HG03060 (cell line): ENCODE measurements around the gene AKR1C3.
"Not testable (repeated sequence)": the region's sequence is repeated elsewhere in the genome, so short reads cannot be mapped to it uniquely, and the experiment has no call there.

Experiments used
- ATAC-seq: cut with Tn5 transposase; IDR thresholded peaks from one replicate; pipeline ENCODE4 v1.9.1; 2021; ENCODE audit warnings: low read depth, moderate number of reproducible peaks; ENCODE audit not compliant: unreplicated experiment

Gene AKR1C3

DNA sequence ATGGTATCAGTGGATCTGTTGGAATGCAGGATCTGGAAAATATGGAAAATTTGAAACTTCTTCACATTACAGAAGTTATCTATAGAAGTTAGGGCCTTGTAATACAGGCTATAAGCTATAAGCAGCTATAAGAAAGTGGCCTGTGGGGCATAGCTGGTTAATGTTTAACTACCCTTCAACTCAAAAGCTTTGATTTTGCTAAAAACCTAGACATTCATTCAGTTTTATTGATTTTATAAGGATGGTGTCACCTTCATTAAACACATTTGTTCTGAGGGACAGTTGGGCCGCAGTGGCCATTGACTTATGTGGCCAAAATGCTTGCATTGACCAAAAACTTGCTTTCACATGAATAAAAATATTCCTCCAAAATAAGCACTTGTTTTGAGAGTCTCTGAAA is 13.1 kb upstream of the AKR1C3 start:
- ATAC-seq: no peak

DNA sequence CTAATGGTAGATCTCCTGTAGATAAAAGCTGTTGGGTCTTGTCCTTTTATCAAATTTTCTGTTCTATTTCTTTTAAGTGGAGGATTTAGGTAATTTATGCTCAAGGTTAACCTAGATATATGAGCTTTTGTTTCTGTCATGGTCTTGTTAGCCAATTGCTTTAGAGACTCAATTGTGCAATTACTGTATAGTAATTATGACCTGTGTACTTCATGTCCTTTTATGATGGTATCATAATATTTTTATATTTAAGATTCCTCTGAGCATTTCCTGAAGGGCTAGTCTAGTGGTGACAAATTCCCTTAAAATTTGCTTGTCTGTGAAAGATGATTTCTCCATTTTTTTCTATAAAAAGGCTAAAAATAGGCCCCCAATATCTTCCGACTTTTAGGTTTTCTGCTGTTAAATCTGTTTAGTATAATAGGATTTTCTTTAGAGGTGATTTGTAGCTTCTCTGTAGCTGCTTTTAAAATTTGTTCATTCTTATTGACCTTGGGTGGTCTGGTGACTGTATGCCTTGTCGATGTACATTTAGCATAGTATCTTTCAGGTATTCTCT is 5.4 kb upstream of the AKR1C3 start:
- ATAC-seq: no peak

DNA sequence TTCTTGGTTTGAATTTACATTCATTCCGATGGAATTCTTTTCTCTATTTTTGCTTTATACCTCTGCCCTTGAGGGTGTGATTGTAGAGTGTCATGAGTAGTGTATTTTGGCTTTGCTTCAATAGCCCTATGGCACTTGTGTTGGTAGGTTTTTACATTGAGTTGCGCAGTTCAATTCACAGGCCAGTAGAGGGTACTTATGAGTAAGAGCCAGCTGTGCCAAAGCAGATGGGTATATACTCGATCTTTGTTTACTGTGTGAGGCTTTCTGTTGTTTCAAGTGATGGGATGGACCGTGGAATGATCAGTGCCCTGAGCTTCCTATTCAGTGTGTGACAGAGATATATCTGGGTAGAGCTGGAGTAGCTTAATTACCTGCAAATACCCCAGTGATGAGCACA is 4.3 kb upstream of the AKR1C3 start:
- ATAC-seq: no peak

DNA sequence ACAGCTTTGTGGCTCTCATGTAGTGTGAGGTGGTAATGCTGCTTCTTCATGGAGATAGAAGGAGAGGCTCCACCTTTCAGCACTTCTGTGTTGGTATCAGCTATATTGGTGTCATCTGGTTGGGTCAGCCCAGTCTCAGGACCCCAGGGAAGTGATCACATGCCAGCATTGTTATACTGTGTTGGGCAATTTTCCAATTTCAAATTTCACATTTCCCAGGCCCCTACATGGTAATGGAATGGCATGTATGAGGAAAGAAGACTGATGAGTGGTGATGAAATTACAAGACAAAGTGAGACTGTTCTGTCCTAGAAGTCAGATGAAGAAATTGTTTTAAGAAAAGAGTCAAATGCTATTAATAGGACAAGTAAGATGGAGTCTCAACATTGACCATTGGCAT is 3.7 kb upstream of the AKR1C3 start:
- ATAC-seq: no peak

DNA sequence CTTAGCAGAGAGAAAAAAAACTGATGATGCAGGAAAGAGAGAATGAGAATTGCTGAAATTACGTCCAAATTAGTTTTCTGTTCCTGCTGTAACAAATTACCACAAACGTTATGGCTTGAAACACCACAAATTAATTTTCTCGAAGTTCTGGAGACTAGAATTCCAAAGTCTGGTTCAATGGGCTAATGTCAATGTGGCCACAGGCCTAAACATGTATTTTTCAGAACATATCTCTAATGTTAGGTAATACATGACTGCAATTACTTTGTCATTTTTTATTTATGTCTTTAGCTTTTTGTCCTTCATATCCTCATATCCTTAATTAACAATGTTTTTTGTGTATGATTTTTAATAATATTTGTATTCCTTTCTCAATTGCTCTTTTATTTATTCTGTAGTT is 3.0 kb upstream of the AKR1C3 start:
- ATAC-seq: no peak

DNA sequence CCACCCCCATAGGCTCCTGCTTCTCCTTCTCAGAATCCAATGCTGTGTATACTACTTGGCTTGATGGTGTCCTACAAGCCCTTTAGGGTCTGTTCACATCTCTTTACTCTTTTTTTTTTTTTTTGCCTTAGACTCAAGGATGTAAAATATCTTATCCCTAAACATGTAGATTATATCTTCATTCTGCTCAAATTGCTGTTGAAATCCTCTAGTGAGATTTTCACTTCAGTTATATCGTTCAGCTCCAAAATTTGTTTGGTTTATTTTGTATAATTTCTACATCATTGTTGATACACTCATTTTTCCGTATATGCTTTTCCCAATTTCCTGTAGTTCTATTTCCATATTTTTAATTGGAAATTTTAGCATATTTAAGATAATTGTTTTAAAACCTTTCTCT is 1.8 kb upstream of the AKR1C3 start:
- ATAC-seq: no peak

DNA sequence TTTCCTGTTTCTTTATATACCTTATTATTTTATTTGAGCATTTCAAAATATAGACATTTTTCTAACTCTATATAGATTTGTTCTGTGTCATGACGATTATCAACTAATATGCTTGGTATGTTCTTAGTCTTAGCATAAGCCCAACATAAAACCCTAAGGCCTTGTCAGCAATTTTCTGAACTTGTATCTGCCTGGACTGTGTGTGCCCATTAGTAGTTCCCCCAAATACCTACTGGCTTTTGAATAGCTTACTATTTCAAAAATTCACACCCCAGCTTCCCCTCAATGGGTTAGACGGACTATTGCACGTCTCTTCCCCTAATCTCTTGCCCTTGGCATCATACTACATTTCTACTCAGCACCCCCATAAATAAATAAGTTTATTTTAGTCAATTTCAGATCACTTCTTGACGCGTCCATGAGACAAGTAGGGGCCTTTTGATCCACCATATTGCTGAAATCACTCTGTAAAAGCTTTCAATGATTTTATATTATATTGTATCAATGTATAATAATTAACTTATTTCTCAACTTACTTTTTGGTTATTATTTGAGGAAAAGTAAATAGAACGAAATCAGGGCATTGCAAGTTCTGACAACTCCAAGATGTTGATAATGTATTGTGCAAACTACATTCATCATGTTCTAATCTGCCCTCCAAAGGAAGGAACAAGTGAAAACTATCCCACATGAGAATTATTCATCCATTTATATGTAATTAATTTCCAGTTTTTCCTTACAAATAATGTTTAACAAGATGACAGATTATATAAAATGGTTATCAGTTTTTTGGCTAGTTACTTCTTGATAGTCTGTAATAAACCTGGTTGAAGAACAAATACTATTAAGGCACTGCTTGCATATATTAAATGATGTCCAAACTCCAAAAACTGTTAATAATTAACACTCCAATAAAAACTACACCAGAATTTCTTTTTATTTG is 1.1 kb upstream of the AKR1C3 start:
- ATAC-seq: no peak

DNA sequence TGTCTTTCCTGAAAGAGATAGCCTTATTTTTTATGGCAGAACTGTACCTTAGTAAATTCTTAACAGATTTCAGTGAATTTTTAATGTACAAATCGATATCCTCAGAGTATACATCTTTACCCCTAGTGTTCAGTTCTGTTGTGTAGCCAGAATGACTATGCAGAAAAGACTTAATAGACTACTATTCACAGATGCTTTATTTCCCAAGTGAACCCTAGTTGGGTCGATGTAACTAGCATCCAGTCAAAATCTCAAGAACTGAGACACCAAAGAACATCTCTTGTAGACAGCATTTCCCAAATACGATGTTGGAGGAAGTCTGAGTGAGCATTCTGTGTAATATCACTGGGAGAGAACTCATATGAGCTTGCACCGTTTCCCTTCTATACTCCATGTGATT is 1.5 kb downstream of the AKR1C3 start:
- ATAC-seq: no peak

DNA sequence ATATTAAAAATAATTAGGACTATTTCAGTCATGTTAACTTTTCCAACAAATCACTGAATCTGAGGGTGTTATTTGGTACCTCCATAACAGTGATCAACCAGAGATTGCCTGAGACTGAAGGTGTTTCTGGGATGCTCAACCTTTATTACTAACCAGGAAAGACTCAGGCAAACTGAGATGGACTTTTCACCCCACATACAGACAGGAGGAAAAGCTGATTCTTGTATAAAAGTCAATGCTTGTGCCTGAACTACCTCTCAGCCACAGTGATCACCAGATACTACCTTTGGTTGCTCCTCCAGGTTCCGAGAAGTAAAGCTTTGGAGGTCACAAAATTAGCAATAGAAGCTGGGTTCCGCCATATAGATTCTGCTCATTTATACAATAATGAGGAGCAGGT is 1.9 kb downstream of the AKR1C3 start:
- no peak for ATAC-seq

DNA sequence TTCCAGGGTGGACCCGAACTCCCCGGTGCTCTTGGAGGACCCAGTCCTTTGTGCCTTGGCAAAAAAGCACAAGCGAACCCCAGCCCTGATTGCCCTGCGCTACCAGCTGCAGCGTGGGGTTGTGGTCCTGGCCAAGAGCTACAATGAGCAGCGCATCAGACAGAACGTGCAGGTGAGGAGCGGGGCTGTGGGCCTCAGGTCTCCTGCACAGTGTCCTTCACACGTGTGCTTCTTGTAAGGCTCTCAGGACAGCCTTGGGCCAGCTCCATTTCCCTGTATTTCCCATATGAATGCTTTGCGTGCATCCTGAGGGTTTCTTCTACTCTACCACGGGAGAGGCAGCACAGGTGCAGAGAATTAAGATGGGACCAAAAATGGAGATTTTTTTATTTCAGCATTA is 8.3 kb downstream of the AKR1C3 start:
- ATAC-seq: not testable (repeated sequence)

DNA sequence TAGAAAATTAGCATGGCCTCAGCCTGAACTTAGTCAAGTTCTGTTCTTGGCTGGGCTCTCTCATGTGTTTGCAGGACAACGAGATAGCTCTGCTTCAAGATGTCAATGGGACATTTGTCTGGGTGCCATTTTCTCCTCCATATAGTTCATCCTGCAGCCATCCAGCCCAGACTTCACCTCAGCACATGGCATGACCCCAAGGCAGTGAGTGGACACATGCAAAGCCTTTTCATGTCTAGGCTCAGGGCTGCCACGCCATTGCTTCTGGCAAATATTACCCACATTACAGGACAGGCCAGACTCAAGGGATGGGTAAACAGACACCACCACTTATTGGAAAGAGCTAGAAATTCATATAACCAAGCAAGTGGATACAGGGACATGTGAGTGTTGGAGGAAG is 9.3 kb downstream of the AKR1C3 start:
- no peak for ATAC-seq

DNA sequence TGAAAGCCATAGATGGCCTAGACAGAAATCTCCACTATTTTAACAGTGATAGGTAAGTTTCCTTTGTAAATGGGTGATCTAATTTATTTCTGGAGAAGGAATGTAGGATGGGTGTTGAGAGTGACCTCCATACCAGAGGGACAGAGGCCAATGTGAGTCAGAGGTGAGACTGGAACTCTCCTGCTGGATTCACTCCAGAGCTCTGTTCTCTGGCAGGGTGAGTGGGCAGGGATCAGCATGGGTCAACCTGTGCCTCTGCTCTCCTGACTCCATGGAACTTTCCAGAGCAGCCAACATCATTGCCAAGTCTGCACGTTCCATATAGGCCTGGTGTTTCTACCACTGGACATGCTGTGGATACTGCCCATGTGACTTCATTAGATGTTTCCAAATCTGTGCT is 11.4 kb downstream of the AKR1C3 start:
- no peak for ATAC-seq

DNA sequence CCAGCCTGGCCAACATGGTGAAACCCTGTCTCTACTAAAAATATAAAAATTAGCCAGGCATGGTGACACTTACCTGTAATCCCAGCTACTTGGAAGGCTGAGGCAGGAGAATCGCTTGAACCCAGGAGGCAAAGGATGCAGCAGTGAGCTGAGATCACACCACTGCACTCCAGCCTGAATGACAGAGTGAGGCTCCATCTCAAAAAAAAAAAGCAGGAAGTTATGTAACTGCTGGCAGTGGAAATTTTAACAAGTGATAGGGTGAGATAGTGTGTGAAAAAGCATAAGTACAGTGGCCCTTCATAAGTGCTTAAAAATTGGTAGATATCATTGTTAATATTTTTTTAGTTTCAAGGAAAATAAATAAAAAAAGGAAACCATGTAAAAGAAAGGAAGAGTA is 12.3 kb downstream of the AKR1C3 start:
- no peak for ATAC-seq

DNA sequence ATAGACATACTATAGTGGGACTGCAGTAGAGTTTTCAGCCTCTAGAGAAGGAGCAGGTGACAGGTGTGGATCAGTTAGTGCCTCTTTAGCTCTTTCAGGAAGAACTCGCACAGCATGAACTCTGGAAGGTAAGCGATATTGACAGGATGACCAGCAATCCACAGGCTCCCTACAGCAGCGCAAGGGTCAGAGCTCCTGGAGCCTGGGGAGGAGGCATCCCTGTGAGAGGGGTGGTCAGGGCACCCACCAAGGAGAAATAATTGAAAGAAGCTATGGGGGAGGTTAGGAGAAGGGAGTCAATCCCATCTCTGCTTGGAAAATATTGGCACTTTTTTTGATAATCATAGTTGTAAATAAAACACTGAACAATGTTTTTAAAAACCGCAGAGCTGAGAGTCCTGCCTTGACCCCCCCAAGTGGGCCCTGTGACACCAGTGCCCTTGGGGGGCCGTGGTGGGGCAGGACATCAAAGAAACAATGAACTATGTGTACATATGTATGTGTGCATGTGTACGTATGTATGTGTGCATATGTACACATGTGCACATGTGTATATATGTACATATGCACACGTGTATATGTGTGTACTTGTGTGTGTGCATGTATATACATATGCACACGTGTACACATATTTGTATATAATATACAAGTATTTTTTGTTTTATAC is 13.8 kb downstream of the AKR1C3 start:
- ATAC-seq: no peak

DNA sequence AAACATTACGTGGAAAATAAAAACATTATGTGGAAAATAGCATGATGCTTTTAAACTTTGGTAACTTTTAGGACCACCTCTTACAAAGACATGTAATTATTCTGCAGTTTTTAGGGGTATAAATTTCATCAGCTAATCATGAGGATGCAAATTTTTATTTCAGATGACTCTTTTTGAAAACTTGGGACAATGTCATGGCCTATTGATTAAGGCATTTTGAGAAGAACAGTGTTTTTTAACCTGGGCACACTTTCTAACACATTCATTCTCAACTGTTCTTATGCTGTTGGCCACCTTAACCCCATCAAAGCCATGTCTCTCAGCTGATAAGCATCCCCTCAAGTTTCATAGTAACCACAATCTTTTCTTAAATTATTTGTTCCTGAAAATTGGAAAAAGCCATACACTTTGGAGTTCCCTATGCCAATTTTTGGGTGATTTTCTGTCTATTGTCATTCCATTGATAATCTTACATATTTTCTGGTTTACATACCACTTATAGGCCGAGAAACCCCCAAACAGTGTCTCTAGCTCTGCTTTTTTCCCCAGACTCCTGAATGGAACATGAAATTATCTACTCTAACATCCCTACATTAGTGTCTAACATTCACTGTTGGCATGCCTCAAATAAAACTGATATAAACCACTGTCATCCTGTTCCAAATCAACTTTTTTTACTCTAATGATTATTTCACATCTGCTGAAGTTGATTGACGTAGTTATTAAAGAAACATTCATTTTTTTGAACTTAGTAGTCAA is 14.6 kb downstream of the AKR1C3 start:
- no peak for ATAC-seq

DNA sequence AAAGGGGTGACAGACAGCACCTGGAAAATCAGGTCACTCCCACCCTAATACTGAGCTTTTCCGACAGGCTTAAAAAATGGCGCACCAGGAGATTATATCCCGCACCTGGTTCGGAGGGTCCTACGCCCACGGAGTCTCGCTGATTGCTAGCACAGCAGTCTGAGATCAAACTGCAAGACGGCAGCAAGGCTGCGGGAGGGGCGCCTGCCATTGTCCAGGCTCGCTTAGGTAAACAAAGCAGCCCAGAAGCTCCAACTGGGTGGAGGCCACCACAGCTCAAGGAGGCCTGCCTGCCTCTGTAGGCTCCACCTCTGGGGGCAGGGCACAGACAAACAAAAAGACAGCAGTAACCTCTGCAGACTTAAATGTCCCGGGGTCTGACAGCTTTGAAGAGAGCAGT is 15.6 kb downstream of the AKR1C3 start:
- ATAC-seq: not testable (repeated sequence)

DNA sequence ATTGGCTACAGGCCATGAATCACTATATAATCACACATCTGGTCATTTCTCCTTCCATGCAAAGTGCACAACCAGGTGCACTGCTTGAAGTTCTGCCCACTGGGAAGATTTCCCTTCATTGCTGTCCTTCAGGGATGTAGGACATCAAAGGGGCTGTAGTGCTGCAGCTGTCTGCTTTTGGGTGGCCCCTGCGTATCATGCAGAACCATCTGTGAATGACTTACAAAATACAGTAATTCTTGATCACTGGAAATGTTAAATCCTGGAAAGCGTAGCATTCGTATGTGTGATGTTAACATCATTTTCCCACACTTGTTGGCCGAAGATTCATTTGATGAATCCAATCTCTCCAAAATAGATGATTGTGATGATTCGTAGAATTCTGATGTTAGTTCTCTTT is 22.4 kb downstream of the AKR1C3 start:
- no peak for ATAC-seq

DNA sequence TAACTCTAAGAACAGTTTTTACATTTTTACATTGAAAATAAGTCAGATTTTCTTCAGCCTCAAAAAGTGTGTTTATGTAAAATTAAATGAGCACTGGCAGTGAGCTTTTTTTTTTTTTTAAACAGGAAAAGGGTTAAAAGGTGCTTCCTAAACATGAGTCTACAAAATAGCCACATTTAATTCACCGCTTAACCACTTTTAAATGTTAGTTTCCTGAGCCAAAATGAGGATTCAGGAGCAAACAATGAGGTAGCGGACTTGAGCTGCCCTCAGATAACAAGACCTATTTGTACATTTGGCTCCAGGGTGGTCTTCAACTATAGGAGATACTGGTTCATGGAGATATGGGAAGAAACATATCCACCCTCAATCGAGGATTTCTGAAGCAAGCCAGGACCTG is 22.8 kb downstream of the AKR1C3 start:
- no peak for ATAC-seq

DNA sequence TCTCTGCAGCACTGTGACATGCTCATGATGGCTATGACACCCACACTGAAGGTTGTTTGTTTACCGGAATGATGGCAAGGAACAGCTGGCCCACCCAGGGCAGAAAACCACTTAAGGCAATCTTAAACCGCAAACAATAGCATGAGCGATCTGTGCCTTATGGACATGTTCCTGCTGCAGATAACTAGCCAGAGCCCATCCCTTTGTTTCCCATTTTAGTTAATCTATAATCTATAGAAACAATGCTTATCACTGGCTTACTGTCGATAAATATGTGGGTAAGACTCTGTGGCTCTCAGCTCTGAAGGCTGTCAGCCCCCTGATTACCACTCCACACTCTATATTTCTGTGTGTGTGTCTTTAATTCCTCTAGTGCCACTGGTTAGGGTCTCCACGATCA is 25.8 kb downstream of the AKR1C3 start:
- ATAC-seq: not testable (repeated sequence)

DNA sequence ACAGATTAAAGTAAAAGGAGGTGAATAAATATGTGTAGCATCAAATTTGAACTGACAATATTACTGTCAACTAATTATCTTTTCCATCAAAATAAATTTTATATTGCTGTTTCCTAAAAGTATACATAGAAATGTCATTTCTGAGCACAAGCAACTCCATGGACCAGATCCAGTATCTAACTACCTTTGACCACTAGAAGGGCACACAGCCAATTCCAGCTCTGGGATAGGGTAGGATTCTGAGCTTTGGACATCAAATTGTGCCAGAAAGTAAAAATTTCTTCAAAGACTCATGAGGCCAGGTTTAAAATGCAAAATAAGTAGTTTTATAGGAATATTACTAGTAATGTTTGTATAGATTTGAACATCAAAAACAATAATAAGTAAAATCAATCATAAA is 29.7 kb downstream of the AKR1C3 start:
- ATAC-seq: no peak
